ENCODE results near the gene ANKS4B. TPM values are rescaled to one million over a fixed set of nuclear protein-coding genes. Genes with fewer than 3 reads are reported as not detected.

The ANKS4B gene
- total and polyA plus RNA-seq, 2 donors (not counting 3 experiments of a cell fraction or from before 2014, with no cell fraction given): not detected

GRCh38 chr16:21211486-21211885 lies 22.0 kb upstream of the ANKS4B start, which contains the start of gene ZP2:
Gene ZP2, minus strand, starts transcription at chr16:21211574. Its CDS starts 27 bp downstream, at chr16:21211547.
- DNase-seq (ENCODE audit: low read depth, low spot score) (no peak), FAIRE-seq (no peak)
- Histone ChIP-seq H3K4me1 (ENCODE audit: control insufficient read depth, extremely low read depth, insufficient read depth, low read length) (no peaks in the 10 kb centered on the region), H3K4me3 (replicated peaks in 1 of 3; ENCODE audit: insufficient read depth in 1 of 3, low read depth in 1 of 3, low read length in 3 of 3) (no peak within 1 kb of the TSS), H3K9me3 (replicated peaks; ENCODE audit: control insufficient read depth, insufficient read depth, low read length) (no peaks in the 10 kb centered on the region), H3K9me1 (replicated peaks; ENCODE audit: control insufficient read depth, extremely low read depth, insufficient read depth, low read length) (no peaks in the 10 kb centered on the region), H3K9ac (replicated peaks; ENCODE audit: extremely low read depth, insufficient read depth, low read length) (no peak within 1 kb of the TSS), H3K4me2 (ENCODE audit: insufficient read depth, low read length) (no peak within 1 kb of the TSS), H4K20me1 (replicated peaks; ENCODE audit: control insufficient read depth, extremely low read depth, insufficient read depth, low read length) (no peaks in the 10 kb centered on the region), H3K27ac (ENCODE audit: insufficient read depth, low read depth, low read length) (no peak within 1 kb of the TSS), H2AFZ (ENCODE audit: low read depth, low read length) (no peak within 1 kb of the TSS), H3K36me3 (ENCODE audit: control insufficient read depth in 2 of 2, extremely low read depth in 1 of 2, insufficient read depth in 2 of 2, low read length in 2 of 2) (no peaks in the 10 kb centered on the region), H3K79me2 (ENCODE audit: control insufficient read depth, insufficient read depth, low read length) (no peaks in the 10 kb centered on the region), H3K27me3 (ENCODE audit: control insufficient read depth in 2 of 2, insufficient read depth in 2 of 2, low read length in 2 of 2) (peaks cover 0 to 2% of the 10 kb centered on the region in 2 experiments)
- no TSS peak for BruUV-seq (replicated peaks)
- dilution Hi-C loops (cut with MboI; ENCODE audit: extremely low pct_ligation_motif_present, low sequenced_read_pairs) (no loop called here), intact Hi-C loops (cut with micrococcal nuclease) (no loop called here)
- POLR2A ChIA-PET: interaction anchor here (0.7 kb wide), 1 partner anchor 346 kb away, joined by 4 read pairs; no protein-coding TSS in a partner anchor
- CTCF ChIA-PET: no interaction called here
- no peak for TF ChIP-seq GATA2 (IDR thresholded peaks at IDR 0.05; ENCODE audit: insufficient read depth, insufficient read length, low read depth, low read length)
- no peak for TF ChIP-seq JUN (IDR thresholded peaks at IDR 0.05; ENCODE audit: borderline replicate concordance, insufficient read depth, insufficient read length, low read depth)
- TF ChIP-seq CTCF (IDR thresholded peaks at IDR 0.05; ENCODE audit: extremely low read depth in 1 of 2, insufficient read depth in 1 of 2, low read depth in 1 of 2, low read length in 2 of 2): no peak
- no peak for TF ChIP-seq POLR2A (IDR thresholded peaks at IDR 0.05; ENCODE audit: low read depth, low read length)
- no peak for TF ChIP-seq POLR2AphosphoS5 (IDR thresholded peaks at IDR 0.05; ENCODE audit: insufficient read depth, low read depth, low read length)
- no peak for TF ChIP-seq MAX (IDR thresholded peaks at IDR 0.05; ENCODE audit: insufficient read depth, insufficient read length)
- TF ChIP-seq EZH2 (IDR thresholded peaks at IDR 0.05; ENCODE audit: borderline replicate concordance, low read depth, low read length, severe bottlenecking): no peak
- no peak for TF ChIP-seq MYC (IDR thresholded peaks at IDR 0.05; ENCODE audit: low read depth, low read length)
- no peak for TF ChIP-seq FOS (IDR thresholded peaks at IDR 0.05; ENCODE audit: borderline replicate concordance, insufficient read depth, low read length)

All from endothelial cell of umbilical vein (primary cell).